Liver (tissue), 3 donors: Measurements from ENCODE around the gene MRAP.

Source experiments
- CTCF ChIP-seq: fragments of 150-350 bp; IDR thresholded peaks from 2 replicates; pipeline ENCODE4 v1.5.1; 2017; ENCODE audit warnings: improper control_type of control experiment, low read depth, low read length; ENCODE audit not compliant: missing input control
- JUND ChIP-seq, 2 donors: IDR thresholded peaks; 2 replicates each; pipeline ENCODE4 v1.6.1; 2016; ENCODE audit warnings: antibody characterized with exemption in 2 of 2
- NR2F2 ChIP-seq: IDR thresholded peaks from 2 replicates; pipeline ENCODE4 v1.6.1; 2016; ENCODE audit warnings: antibody characterized with exemption
- TAF1 ChIP-seq: conservative IDR thresholded peaks from 2 replicates; pipeline ENCODE4 v1.6.1; 2016; ENCODE audit warnings: antibody characterized with exemption, mild to moderate bottlenecking
- ZBTB33 ChIP-seq: IDR thresholded peaks from 2 replicates; pipeline ENCODE4 v1.6.1; 2016; ENCODE audit warnings: antibody characterized with exemption
- donor health status: healthy.
- donor health status: healthy.

- TF ChIP-seq TAF1 (no peak), CTCF (no peak), NR2F2 (no peak), ZBTB33 (no peak), JUND (IDR thresholded peaks at IDR 0.05) (no peak)
These were observed 50.1 kb downstream of the MRAP start for GRCh38 chr21:32348604-32349332.
